Small intestine (tissue), 7 donors: ENCODE measurements around the gene DNAJB8. TPM values are rescaled to one million over a fixed set of nuclear protein-coding genes. Genes with fewer than 3 reads are reported as not detected.

ENCODE experiments used
- DNase-seq, 2 donors: peaks; one replicate each; pipeline versions ENCODE4 v3.0.0 to v3.0.0-alpha.2; 2013
- FAIRE-seq: peaks from 2 replicates; lab custom pipeline; 2012; peaks lifted over from hg19 to GRCh38; lab: Jason Lieb, UNC
- H3K27ac ChIP-seq, 3 donors: one replicate each; pipeline ENCODE4 v1.5.1; 2013; ENCODE audit warnings: low read length in 2 of 3, mild to moderate bottlenecking in 2 of 3, control low read depth in 1 of 3, inconsistent platforms in 1 of 3, low read depth in 1 of 3, moderate library complexity in 1 of 3
- H3K27me3 ChIP-seq, 3 donors: one replicate each; pipeline ENCODE4 v1.6.1; 2013; ENCODE audit warnings: low read length in 3 of 3, inconsistent platforms in 1 of 3; ENCODE audit not compliant: control insufficient read depth in 3 of 3, insufficient read depth in 3 of 3
- H3K36me3 ChIP-seq, 3 donors: one replicate each; pipeline ENCODE4 v1.6.1; 2013; ENCODE audit warnings: low read length in 3 of 3, inconsistent platforms in 1 of 3, low read depth in 1 of 3, mild to moderate bottlenecking in 1 of 3, moderate library complexity in 1 of 3; ENCODE audit not compliant: control insufficient read depth in 3 of 3, insufficient read depth in 2 of 3
- H3K4me1 ChIP-seq, 3 donors: one replicate each; pipeline ENCODE4 v1.6.1; 2013; ENCODE audit warnings: low read length in 2 of 3, inconsistent platforms in 1 of 3, low read depth in 1 of 3, mild to moderate bottlenecking in 1 of 3, moderate library complexity in 1 of 3; ENCODE audit not compliant: control insufficient read depth in 3 of 3, insufficient read depth in 2 of 3
- H3K4me3 ChIP-seq, 3 donors: one replicate each; pipeline ENCODE4 v1.5.1; 2013; ENCODE audit warnings: low read length in 3 of 3, control low read depth in 1 of 3, inconsistent platforms in 1 of 3, low read depth in 1 of 3, mild to moderate bottlenecking in 1 of 3, moderate library complexity in 1 of 3
- H3K9me3 ChIP-seq, 2 donors: one replicate each; pipeline ENCODE4 v1.6.1; 2013; ENCODE audit warnings: low read depth in 1 of 2, low read length in 1 of 2; ENCODE audit not compliant: control insufficient read depth in 2 of 2, insufficient read depth in 1 of 2
- WGBS, 3 donors: extraction: QIAGEN DNeasy Blood & Tissue Kit; methylation state at CpG; one replicate each; pipeline ENCODE4 v1.1.7; 2013; 5-methylcytosine and 5-hydroxymethylcytosine counted together
- polyA plus RNA-seq, 4 donors: library from polyadenylated mRNA; stranded (reverse) in 3 of 4; unstranded in 1 of 4; fragments of 200-250 nt in 3 of 4; fragments of 120-200 nt in 1 of 4; gene quantifications; one replicate each; pipeline versions ENCODE4 v1.2.1 to v1.2.3, GENCODE V29; 2013
- donor health status: healthy with polysubstance abuse.
- donor health status: control.
- donor health status: control.
- donor health status: Bipolar disorder and iron deficiency.
- donor health status: healthy.

The DNAJB8 gene
- polyA plus RNA-seq, 4 donors: not detected

GRCh38 chr3:128413003-128413370 lies 53.7 kb downstream of the DNAJB8 start:
- DNase-seq (no peak), FAIRE-seq (no peak)
- WGBS, 3 donors: 73 to 94% (median 84%) methylated on average over 8 of the region's 8 CpGs

More at GRCh38 chr3:128413003-128413370, 53.7 kb downstream of the DNAJB8 start:
- Histone ChIP-seq H3K4me1 (peaks cover 0 to 36% (median 0%) of the 10 kb centered on the region in 3 donors), H3K27me3 (peaks cover 0 to 2% (median 0%) of the 10 kb centered on the region in 3 donors), H3K9me3 (no peaks in the 10 kb centered on the region), H3K4me3 (no peak overlapping the region), H3K36me3 (peaks cover 0 to 29% (median 0%) of the 10 kb centered on the region in 3 donors), H3K27ac (no peak overlapping the region)

Other genes starting within 250 kb of the DNAJB8 start
- 10 to 100 TPM in 1 of 4 donors, 1 to 10 TPM in 2, under 1 TPM in 1; 0.67 to 15.2 (median 1.1) TPM for gene GATA2, start 26.3 kb upstream of the DNAJB8 start, polyA plus RNA-seq
- 100 to 1,000 TPM in 2 of 4 donors, 10 to 100 TPM in 2; 43.2 to 270 (median 140) TPM for gene RPN1, start 183.9 kb upstream of the DNAJB8 start, polyA plus RNA-seq